Measurements from ENCODE around the gene ALDH4A1. TPM values are rescaled to one million over a fixed set of nuclear protein-coding genes. Genes with fewer than 3 reads are reported as not detected.

ALDH4A1 gene
- total and polyA plus RNA-seq, 9 of the 15 experiments (the other 6 are each of a cell fraction or from before 2014, with no cell fraction given), result 0.27 to 31.4 (median 16.6) TPM

- FAIRE-seq, result no peak
- H3K27ac ChIP-seq (ENCODE audit: extremely low read depth, low read depth, low read length), result no peak overlapping the region
- WGBS (ENCODE audit: insufficient coverage, low coverage, missing lambda C conversion rate), result 4% methylated on average over 3 of the region's 3 CpGs
- H2AFZ ChIP-seq (ENCODE audit: low read depth, low read length), result no peak overlapping the region
- H3K9me3 ChIP-seq (replicated peaks; ENCODE audit: control insufficient read depth, insufficient read depth, low read depth, low read length), result no peaks in the 10 kb centered on the region
- peaks cover 9 to 60% of the 10 kb centered on the region in 2 experiments; a peak in 4 of 5 replicates for H3K27me3 ChIP-seq (ENCODE audit: control insufficient read depth in 2 of 2, insufficient read depth in 2 of 2, low read length in 2 of 2)
- H3K79me2 ChIP-seq (ENCODE audit: control insufficient read depth, insufficient read depth, low read length), result no peaks in the 10 kb centered on the region
- no peak overlapping the region for H3K4me3 ChIP-seq
- H3K9me1 ChIP-seq (ENCODE audit: control insufficient read depth, insufficient read depth, low read length), result no peaks in the 10 kb centered on the region
- POLR2A ChIA-PET, result no interaction called here
- no peak for DNase-seq (ENCODE audit: extremely low read depth in 1 of 4, low spot score in 3 of 4)
- H3K36me3 ChIP-seq (ENCODE audit: control insufficient read depth, insufficient read depth, low read length), result no peaks in the 10 kb centered on the region
- in situ Hi-C loops (cut with MboI), result no loop called here
- H3K4me2 ChIP-seq (ENCODE audit: insufficient read depth, low read length), result no peak overlapping the region
- no peak for ATAC-seq
- CTCF ChIA-PET (ENCODE audit: low intra/inter-chr PET ratio), result no interaction called here
- no peaks in the 10 kb centered on the region; the same call in 1 of the 2 replicates for H4K20me1 ChIP-seq (replicated peaks; ENCODE audit: control insufficient read depth, insufficient read depth, low read length)
- intact Hi-C loops (cut with micrococcal nuclease), result no loop called here
- H3K4me1 ChIP-seq (replicated peaks in 1 of 2; ENCODE audit: control insufficient read depth in 2 of 2, insufficient read depth in 2 of 2, low read length in 2 of 2), result peaks cover 0 to 11% of the 10 kb centered on the region in 2 experiments; a peak in 1 of 5 replicates
- TF ChIP-seq CREB3 (tag; conservative IDR thresholded peaks at IDR 0.05; ENCODE audit: low read depth) (no peak), YY1 (IDR thresholded peaks at IDR 0.05; ENCODE audit: borderline replicate concordance in 1 of 3, control insufficient read depth in 1 of 3, extremely low read depth in 1 of 3, insufficient read depth in 3 of 3, insufficient read length in 1 of 3, insufficient replicate concordance in 2 of 3, low read depth in 1 of 3, low read length in 2 of 3) (no peak), NKRF (IDR thresholded peaks at IDR 0.05; ENCODE audit: borderline replicate concordance) (no peak), ZNF695 (CRISPR knock-in tag; IDR thresholded peaks at IDR 0.05) (no peak), FOSL1 (tag; conservative IDR thresholded peaks at IDR 0.05) (no peak)
- H3K9ac ChIP-seq (ENCODE audit: insufficient read depth in 1 of 2, low read depth in 2 of 2, low read length in 2 of 2), result no peak overlapping the region
- no TSS peak for BruUV-seq (replicated peaks)
Observed at GRCh38 chr1:18936471-18936813, 34.1 kb upstream of the ALDH4A1 start.
